GM21515 (cell line): Measurements from ENCODE around the gene SPTLC3.

Experiments
- ATAC-seq: cut with Tn5 transposase; IDR thresholded peaks from one replicate; pipeline ENCODE4 v1.9.1; 2021; ENCODE audit not compliant: unreplicated experiment

Gene SPTLC3

GRCh38 chr20:13174402-13174801 is 165.6 kb downstream of the SPTLC3 start:
- no peak for ATAC-seq

- no peak for ATAC-seq
Observed at GRCh38 chr20:13180986-13181889, 172.5 kb downstream of the SPTLC3 start.

DNA sequence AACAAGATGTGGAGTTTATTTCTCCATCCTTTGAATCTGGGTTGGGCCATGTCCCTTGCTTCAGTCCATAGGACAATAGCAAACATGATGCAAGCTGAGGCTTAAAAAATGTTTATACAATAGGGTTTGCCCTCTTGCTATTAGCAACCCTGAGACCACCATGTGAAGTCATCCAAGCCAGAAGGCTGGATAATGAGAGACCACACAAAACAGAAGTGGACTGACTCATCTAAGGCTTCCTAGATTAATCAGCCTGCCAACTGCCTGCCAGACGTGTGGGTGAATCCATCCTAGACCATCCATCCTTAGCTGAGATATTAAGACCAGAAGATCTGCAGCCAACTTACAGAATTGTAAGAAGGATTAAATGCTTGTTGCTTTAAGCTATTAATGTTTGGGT is 174.2 kb downstream of the SPTLC3 start:
- no peak for ATAC-seq

DNA sequence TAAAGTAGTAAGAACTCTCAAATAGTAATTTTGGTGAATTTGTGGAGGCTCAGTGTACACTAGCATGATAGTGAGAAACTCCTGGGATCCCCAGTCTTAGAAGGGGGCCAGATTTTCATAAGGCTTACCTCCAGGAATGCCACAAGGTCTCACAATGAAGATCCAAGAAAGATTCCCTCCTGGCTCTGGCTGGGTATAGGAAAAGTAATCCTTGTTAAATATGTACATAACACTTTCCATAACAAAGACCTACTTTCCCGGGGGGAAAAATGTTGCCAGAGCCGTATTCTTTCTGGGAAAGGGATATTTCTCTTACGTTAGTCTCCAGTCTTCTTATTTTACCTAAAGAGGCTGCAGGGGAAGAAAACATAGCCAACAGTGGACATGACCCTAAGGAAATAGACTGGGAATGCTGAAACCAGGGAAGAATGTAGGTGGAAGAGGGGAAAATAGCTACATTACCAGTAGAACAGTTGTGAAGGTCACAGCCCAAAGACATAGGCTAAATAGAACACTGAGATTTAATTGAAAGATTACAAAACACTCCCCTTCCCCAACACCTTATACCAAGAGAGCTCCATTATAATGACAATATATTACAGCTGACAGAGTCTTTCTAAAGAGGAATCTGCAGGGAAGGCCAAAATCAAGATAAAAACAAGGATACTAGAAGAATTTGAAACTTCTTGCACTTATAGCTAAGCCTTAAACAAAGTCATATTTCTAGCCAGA is 177.4 kb downstream of the SPTLC3 start:
- no peak for ATAC-seq

DNA sequence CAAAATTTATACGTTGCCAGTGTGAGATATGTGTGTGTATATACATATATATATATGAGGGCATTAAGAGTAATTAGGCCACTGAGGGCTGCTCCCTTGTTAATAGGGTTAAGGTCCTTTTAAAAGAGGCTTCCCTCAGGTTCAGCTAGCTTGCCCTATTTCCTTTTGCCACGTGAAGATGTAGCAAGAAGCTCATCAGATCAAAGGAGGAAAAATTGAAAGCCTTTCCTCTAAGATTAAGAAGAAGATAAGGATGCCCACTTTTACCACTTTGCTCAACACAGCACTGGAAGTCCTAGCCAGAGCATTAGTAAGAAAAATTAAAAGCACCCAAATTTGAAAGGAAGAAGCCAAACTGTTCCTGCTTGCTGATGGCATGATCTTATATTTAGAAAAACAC is 179.1 kb downstream of the SPTLC3 start:
- no peak for ATAC-seq

GRCh38 chr20:13199279-13199678 is 190.5 kb downstream of the SPTLC3 start:
- ATAC-seq = no peak

- ATAC-seq = no peak
Observed at GRCh38 chr20:13200767-13201500, 192.2 kb downstream of the SPTLC3 start.

GRCh38 chr20:13202565-13202964 is 193.8 kb downstream of the SPTLC3 start:
- ATAC-seq = no peak

DNA sequence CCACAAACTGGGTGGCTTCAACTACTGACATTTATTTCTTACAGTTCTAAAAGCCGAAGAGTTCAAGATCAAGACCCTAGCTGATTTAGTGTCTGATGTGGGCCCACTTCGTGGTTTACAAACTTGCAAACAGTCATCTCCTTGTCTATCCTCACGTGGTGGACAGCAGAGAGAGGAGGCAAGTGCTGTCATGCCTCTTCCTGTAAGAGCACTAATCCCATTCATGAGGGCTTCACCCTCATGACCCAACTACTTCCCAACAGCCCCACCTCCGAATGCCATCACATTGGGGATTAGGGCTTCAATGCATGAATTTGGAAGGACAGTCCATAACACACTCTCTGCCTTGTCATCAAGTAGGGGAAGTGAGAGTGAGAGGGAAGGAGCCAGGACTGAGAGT is 196.7 kb downstream of the SPTLC3 start:
- no peak for ATAC-seq

- ATAC-seq = no peak
Observed at GRCh38 chr20:13205848-13206434, 197.2 kb downstream of the SPTLC3 start.

GRCh38 chr20:13207016-13207415 is 198.2 kb downstream of the SPTLC3 start:
- ATAC-seq = no peak

DNA sequence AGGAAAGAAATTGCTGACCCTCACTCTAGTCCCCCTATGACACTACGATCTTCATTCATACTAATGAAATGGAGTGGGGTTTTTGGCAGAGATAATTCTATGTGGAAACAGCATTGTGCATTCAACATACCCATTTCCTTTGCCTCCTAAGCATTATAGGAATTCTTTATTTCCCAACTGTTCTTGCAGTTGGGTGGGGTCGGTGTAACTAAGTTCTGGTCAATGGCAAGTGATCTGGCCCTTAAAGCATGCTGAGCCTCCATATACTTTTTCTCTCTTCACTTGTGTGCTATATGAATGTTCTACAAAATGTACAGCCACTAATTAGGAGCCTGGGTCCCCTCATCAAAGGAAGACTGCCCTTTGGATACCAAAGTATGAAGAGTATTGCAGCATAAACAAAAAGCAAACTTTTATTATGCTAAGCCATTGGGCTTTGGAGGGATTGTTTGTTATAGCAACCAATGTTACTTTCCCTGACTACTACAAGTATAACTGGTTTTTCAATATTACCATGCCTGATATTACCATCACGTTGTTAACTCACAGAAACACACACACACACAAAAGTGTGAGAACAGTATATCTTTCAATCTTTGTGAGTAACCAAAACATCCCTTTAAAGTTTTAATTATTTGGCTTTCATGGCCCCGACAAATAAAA is 203.3 kb downstream of the SPTLC3 start:
- ATAC-seq = no peak

DNA sequence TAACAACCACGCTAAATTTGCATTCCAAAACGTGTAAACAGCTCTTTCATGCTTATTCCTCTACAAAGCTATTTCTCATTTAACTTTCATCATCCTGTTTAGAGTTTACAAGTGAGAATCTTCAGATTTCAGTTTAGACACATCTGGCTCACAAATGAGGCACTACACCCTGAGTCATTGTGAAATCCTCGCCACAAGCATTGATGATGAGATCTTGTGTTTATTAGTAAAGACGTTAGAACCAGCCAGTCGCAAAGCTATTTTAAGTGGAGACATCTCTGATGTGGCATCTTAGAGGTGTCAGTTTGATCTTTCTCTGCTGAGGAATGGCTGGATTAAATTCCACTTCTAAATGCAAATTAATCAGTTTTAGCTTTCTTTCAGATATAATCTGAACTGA is 204.0 kb downstream of the SPTLC3 start:
- ATAC-seq = no peak

DNA sequence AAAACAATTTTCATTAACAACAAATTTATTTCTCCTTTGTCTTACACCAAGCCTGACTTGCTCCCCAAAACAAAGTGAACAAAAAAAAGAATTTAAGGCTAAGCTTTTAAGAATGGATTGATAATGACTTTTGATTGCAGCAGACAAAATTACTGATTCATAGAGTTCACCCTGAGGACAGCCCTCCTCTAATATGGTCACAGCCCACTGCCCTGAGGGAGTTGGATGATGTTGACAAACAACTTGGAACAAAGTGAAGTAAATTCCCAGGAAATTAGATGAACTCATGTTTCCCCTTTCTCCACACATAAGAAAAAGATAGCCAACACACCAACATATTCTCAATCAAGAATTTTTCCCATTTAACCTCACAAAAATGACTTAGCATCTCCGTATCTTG is 204.6 kb downstream of the SPTLC3 start:
- ATAC-seq = no peak

GRCh38 chr20:13216533-13216932 is 207.8 kb downstream of the SPTLC3 start:
- ATAC-seq = no peak
